CD4-positive, alpha-beta T cell treated with Interleukin-17A for 4 hours (primary cell): ENCODE data around the gene LGALS1.
"Not testable (repeated sequence)": the region's sequence is repeated elsewhere in the genome, so short reads cannot be mapped to it uniquely, and the experiment has no call there.

Source experiments
- DNase-seq: peaks from one replicate; pipeline ENCODE4 v3.0.0-alpha.2; 2020; ENCODE audit warnings: mixed read lengths

Gene LGALS1

DNA sequence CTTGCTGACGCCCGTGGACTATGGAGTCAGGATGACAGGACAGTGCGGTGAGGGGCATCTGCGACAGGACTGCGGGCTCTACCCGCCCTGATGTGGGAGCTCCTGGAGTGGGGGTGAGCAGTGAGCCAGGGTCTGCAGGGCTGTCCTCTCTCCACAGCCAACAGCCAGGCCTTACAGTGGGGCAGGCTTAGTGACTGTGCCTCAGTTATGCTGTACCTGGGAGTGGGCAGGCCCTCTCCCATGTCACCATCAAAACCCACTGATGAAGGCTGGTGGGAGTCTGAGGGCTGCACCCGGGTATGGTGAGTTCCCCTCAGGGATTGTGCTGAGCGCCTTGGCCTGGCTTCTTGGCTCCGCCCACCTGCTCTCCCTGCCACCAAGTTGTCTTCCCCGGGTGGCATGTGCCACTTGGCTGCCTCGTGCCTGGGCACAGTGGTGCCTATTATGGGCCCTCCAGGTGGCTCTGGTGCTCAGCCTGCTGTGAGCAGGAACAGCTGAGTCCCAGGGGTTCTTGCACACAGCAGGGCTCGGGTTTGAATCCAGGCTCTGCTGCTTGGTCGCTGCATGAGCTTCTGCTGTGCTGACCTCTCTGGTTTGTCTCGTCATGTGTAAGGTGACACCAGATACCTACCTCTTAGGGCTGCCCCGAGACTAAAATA lies 17.3 kb downstream of the LGALS1 start:
- no peak for DNase-seq

DNA sequence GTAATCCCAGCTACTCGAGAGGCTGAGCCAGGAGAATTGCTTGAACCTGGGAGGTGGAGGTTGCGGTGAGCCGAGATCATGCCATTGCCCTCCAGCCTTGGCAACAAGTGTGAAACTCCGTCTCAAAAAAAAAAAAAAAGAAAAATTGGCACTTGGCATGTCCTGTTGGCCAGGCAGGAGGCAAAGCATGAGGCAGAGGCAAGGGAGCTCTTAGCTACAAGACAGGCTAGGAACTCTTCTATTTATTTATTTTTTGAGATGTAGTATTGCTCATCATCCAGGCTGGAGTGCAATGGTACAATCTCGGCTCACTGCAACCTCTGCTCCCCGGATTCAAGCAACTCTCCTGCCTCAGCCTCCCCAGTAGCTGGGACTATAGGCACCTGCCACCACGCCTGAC lies 18.7 kb downstream of the LGALS1 start:
- not testable (repeated sequence) for DNase-seq

DNA sequence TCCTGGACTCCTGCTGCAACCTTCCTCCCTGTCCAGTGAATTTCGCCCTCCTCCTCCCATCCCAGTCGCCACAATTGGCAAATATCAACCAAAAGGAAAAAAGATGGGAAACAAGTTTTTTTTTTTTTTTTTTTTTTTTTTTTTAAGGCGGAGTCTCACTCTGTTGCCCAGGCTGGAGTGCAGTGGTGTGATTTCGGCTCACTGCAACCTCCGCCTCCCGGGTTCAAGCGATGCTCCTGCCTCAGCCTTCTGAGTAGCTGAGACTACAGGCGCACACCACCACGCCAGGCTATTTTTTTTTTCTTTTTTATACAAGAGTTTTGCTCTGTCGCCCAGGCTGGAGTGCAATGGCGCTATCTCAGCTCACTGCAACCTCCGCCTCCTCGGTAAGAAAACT lies 20.8 kb downstream of the LGALS1 start:
- not testable (repeated sequence) for DNase-seq

DNA sequence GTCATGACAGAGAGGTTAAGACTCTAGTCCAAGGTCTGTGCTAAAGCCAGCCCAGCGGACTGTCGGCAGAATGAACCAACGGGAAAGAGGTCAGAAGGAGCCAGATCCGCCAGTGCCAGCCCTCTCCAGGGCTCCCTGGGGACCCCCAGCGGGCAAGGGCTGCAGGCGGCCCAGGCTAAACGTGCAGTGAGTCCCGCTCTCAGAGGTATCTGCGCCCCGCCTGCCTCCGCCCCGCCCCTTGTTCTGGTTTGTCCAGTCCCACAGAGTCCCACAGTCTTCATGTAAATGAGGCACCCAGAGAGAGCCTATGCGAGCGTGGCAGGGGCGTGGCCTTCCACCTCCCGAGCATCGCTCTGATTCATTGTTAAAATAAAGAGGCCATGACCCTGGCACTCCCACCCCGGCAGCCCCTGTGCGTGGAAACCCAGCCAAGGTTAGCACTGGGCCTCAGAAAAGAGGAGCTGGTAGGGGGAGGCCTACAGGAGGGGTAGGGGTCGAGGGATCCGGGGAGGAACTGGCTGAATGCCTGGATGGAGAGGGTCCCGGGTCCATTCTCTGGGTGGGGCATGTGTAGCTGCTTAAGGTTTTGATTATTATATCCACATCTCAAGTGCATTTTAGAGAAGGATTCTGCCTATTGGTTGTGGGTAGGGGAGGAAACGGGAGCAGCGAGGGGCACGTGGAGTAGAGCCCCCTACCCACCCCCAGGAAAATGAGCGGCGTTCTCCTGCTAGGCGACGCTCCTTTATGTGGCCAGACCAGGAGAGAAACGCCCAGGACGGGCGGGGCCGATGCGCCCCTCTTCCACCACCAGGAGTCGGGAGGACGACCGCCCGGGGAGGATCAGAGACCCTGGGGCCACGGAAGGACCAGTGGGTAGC lies 21.5 kb downstream of the LGALS1 start, which contains the start of gene TRIOBP:
Gene TRIOBP, plus strand, starts transcription at position 392 of the 881 bp plus-strand sequence. CDS start 4,318 bp downstream, outside the sequence.
- DNase-seq, result peak; percentile 91

DNA sequence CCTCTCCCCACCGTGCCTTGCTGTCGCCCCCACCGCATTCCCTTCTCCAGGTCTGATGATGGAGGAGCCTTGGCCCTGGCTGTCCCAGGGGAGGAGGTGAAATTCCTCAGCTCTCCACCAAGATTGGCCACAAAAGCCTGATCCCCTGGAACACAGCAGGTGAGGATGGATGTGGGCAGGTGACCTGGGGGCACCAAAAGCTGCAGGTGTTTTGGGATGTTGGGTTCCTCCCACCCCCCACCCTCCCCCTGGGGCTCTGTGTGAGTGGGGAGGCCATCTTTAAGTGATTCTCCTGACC lies 22.1 kb downstream of the LGALS1 start:
- no peak for DNase-seq

DNA sequence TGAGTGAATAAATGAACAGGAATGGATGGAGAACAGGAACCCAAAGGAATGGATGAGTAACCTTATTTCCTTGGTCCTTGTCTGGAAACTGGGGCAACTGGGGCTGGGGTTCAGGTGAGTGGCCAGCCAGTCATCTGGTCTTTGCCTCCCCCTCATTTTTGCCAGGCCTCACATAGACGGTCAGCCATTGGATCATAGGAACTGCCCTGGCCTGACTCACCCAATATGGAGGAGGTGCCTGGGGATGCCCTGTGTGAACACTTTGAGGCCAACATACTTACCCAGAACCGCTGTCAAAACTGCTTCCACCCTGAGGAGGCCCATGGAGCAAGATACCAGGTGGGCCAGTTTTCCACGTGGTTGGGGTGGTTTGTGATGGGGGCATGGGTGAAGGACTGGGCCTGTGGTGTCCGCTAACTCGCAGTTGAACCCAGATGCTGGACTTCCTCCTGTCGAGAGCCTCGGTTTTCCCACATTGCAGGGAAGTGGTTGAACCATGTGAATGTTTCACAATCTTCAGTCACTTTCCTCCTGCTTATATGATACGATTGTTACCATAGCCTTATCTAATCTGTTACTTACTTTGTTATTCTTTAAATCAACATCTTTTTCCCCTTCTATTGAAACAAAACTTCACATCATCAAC lies 25.8 kb downstream of the LGALS1 start:
- DNase-seq, result no peak

DNA sequence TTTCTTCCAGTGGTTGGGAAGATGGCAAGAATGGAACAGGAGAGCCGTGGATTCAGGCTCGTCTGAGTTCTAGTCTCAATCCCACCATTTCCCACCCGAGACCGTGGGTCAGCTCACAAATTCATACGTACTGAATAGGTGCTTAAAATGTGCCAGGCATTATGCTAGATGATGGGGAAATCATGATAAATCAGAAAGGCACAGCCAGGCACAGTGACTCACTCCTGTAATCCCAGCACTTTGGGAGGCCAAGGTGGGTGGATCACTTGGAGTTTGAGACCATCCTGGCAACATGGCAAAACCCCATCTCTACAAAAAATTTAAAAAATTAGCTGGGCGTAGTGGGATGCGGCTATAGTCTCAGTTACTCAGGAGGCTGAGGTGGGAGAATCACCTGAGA lies 28.5 kb downstream of the LGALS1 start:
- DNase-seq, result no peak

DNA sequence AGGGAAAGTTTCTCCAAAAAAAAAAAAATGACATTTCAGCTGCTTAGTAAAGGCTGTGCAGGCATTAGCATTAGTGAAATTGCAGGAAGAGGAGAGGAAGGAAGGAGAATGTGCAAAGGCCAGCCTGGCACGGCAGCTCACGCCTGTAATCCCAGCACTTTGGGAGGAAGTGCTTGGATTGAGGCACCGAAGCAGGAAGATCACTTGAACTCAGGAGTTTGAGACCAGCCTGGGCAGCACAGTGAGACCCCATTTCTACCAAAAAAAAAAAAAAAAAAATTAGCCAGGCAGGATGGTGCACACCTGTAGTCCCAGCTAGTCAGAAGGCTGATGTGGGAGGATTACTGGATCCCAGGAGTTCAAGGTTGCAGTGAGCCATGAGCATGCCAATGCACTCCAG lies 29.2 kb downstream of the LGALS1 start:
- no peak for DNase-seq

DNA sequence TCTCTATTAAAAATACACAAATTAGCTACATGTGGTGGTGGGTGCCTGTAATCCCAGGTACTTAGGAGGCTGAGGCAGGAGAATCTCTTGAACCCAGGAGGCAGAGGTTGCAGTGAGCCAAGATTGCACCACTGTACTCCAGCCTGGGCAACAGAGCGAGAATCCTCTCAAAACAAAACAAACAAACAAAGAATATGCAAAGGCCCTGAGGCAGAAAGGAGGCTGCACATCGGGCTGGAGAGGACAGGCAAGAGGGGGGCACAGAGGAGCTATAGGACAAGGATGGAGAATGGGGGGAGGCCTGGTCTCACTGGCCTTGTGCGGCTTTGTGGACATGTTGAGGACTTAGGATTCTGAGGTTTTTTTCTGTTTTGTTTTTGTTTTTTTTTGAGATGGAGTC lies 29.8 kb downstream of the LGALS1 start:
- DNase-seq, result no peak

DNA sequence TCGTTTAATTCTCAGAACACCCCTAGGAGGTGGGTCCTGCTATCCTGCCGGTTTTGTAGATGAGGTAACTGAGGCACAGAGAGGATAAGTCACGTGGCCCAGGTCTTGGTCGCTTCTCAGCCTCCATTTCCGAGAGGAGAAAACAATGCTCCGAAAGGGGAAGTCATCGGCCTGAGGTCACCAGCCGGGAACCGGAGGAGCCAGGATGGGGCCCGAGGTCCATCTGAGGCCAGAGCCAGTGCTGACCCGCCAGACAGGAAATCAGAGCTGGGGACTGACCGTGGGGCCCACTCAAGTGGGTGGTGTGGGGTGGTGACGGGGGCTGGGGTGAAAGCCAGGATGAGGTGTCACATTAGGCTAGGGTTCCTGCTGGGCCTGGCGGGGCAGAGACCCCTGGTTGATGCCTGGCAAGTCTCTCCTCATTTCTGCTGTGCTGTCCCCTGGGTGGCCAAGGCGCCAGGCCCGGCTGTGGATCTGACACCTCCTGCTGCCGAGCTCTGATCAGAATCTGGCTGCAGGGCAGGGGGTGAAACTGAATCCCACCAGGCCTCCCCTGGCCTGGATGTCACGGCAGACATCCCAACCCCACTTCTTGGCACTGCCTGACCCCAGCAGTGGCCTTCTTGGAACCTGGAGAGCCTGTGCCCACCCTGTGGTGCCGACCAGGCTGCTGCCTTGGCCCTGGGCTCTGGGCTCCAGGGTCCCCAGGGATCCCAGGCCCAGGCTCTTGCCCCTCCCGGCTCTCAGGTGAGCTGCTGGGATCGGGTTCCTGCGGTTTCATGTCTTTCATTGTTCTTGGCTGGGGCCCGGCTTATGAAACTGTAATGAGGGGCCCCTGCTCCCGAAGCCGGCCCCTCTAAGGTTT lies 33.4 kb downstream of the LGALS1 start:
- no peak for DNase-seq

DNA sequence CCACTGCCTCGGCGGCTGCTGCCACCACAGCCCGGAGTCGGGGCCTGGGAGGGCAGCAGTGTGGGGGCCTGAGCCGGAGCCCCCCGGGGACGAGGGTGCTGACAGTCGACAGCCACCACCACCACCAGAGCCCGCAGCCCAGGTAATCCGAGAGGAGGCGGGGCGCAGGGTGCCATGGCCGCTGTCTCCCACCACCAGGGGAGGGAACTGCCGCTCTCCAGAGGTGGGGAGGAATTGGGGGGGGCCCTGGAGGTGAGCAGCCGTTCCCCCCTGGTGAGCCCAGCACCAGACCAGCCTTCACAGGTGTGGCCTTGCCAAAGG lies 34.0 kb downstream of the LGALS1 start:
- no peak for DNase-seq

DNA sequence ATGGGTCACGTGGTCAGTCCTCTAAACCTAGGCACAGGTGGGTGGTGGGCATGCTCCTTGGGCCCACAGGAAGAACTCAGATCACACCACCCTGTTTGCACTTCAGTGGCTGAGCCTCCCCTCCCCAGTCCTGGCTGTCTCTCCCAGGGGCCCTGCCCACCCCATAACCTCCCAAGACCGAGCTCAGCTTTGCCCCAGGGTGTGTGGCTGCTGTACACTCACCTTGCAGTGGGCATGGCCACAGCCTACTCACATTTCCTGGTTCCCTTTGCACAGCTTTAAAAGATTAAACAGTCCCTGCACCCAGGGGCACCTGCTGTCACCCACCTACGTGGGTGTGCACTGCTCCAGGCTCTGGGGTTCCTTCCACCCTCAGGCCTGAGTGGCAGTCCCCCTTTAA lies 35.2 kb downstream of the LGALS1 start:
- DNase-seq, result no peak

DNA sequence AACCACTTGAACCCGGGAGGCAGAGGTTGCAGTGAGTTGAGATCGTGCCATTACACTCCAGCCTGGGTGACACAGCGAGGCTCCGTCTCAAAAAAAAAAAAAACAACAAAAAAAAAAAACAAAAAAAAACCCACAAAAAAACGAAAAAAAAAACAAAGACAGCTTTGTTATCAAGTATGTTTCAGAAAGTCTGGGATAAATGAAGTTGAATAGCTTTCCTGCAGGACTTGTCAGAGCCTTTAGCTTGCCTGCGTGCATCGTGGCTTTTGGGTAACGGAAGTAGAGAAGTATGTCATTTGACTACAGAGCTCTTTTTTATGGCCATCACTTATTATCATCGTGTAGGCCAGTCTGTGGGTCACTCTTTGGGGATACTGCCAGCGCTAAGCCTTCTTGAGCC lies 36.1 kb downstream of the LGALS1 start:
- no peak for DNase-seq

DNA sequence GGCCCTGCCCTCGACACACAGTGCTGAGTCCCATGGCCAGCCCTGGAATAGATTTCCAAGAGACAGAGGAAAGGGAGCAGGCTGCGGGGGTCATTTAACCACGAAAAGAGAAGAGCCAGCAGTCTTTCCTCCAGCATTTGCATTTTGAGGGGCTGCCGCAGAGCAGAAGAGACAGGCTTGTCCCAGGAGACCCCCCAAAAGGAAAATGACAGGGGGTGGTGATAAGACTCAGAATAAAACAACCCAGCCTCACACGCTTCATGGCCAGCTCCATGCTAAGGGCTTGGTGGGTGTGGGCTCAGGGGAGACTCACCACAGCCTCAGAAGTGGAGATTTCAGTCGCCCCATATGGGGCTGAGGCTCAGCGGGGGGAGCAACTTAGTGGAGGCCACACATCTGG lies 38.3 kb downstream of the LGALS1 start:
- no peak for DNase-seq

DNA sequence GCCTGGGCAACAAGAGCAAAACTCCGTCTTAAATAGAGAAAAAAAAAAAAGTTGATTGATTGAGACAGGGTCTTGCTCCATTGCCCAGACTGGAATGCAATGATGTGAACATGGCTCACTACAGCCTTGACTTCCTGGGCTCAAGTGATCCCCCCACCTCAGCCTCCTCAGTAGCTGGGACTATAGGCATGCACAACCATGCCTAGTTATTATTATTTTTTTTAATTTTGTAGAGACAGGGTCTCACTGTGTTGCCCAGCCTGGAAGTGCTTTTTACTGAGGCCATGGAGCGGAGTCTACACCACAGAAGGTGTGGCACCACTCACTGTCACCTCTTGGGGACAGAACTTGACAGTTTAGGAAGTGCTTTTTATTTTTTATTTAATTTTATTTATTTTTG lies 39.2 kb downstream of the LGALS1 start:
- DNase-seq, result no peak

DNA sequence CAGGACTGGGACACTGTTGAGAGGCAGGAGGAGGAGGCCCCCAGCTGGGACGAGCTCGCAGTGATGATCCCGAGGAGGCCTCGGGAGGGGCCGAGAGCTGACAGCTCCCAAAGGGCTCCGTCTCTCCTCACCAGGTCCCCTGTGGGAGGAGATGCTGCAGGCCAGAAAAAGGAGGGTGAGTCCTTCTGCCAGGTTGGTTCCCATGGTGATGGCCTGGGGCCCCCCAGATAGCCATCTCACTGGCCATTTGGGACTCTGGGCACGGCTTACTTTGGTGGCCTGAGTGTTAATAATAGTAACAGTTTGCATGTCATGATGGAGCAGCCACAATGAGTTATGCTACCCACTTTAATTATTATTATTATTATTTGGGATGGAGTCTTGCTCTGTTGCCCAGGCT lies 40.3 kb downstream of the LGALS1 start:
- no peak for DNase-seq

DNA sequence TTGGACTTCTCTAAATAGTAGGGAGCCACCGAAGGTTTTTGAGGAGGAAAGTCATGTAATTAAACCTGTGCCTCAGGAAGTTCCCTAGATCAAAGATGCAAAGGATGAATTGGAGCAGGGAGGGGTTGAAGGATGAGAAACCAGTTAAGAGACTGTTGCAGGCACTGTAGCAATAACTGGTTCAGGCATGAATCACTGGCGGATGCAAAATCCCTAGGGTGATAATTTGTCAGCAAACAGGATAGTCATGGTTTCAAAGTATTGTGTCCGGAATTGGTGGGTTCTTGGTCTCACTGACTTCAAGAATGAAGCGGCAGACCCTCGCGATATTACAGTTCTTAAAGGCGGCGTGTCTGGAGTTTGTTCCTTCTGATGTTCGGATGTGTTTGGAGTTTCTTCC lies 41.3 kb downstream of the LGALS1 start:
- DNase-seq, result no peak

DNA sequence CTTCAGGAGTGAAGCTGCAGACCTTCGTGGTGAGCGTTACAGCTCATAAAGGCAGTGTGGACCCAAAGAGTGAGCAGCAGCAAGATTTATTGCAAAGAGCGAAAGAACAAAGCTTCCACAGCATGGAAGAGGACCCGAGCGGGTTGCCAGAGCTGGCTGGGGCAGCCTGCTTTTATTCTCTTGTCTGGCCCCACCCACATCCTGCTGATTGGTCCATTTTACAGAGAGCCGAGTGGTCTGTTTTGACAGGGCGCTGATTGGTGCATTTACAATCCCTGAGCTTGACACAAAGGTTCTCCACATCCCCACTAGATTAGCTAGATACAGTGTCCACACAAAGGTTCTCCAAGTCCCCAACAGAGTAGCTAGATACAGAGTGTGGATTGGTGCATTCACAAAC lies 41.8 kb downstream of the LGALS1 start:
- DNase-seq, result not testable (repeated sequence)

DNA sequence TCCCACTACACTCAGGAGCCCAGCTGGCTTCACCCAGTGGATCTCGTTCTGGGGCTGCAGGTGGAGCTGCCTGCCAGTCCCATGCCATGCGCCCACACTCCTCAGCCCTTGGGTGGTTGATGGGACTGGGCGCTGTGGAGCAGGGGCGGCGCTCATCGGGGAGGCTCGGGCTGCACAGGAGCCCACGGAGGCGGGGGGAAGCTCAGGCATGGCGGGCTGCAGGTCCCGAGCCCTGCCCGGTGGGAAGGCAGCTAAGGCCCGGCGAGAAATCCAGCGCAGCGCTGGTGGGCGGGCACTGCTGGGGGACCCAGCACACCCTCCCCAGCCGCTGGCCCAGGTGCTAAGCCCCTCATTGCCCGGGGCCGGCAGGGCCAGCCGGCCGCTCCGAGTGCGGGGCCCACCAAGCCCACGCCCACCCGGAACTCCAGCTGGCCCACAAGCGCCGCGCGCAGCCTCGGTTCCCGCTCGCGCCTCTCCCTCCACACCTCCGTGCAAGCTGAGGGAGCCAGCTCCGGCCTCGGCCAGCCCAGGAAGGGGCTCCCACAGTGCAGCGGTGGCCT lies 42.4 kb downstream of the LGALS1 start:
- not testable (repeated sequence) for DNase-seq

DNA sequence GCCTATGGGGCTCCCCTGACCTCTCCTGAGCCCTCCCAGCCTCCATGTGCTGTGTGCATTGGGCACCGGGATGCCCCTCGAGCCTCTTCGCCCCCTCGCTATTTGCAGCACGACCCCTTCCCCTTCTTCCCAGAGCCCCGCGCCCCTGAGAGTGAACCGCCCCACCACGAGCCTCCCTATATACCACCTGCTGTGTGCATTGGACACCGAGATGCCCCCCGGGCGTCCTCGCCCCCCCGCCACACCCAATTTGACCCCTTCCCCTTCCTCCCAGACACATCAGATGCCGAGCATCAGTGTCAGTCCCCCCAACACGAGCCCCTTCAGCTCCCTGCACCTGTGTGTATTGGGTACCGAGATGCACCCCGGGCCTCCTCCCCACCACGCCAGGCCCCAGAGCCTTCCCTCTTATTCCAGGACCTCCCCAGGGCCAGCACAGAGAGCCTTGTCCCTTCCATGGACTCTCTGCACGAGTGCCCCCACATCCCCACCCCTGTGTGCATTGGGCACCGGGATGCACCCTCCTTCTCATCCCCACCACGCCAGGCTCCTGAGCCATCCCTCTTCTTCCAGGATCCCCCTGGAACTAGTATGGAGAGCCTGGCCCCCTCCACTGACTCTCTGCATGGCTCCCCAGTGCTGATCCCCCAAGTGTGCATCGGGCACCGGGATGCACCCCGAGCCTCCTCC lies 50.3 kb downstream of the LGALS1 start:
- no peak for DNase-seq

DNA sequence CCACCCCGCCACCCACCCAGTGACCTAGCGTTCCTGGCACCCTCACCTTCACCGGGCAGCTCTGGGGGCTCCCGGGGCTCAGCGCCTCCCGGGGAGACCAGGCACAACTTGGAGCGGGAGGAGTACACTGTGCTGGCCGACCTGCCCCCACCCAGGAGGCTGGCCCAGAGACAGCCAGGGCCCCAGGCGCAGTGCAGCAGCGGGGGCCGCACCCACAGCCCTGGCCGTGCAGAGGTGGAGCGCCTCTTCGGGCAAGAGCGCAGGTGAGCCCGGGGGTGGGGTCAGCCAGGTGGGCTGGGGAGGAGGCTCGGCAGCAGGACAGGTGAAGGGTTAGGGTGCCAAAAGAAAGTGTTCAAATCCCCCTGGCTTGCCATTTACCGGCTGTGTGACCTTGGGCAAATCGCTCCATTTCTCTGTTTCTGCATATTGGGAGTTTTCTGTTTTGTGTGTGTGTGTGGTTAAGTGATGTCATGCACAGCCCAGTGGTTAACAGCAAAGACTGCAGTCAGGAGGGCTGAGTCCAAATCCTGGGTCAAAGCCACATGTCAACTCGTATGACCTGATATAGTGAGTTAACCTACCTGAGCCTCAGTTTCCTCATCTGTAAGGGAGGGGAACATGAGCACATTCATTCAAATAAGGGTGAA lies 50.9 kb downstream of the LGALS1 start:
- no peak for DNase-seq

DNA sequence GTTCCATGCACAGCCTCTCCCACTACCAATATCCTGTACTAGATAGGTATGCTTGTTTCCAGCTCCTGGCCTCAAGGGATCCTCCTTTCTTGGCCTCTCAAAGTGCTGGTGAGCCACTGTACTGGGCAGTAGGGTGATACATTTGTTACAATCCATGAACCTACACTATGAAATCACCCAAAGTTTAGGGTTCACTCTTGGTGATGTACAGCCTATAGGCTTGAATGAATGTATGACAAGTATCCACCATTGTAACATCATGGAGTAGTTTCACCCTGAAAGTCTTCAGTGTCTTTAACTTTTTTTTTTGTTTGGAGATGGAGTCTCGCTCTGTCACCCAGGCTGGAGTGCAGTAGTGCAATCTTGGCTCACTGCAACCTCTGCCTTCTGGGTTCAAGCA lies 53.2 kb downstream of the LGALS1 start:
- no peak for DNase-seq
